Measurements from ENCODE around the gene EIF3B.
"Not testable (repeated sequence)": the region's sequence is repeated elsewhere in the genome, so short reads cannot be mapped to it uniquely, and the experiment has no call there.

The EIF3B gene

DNA sequence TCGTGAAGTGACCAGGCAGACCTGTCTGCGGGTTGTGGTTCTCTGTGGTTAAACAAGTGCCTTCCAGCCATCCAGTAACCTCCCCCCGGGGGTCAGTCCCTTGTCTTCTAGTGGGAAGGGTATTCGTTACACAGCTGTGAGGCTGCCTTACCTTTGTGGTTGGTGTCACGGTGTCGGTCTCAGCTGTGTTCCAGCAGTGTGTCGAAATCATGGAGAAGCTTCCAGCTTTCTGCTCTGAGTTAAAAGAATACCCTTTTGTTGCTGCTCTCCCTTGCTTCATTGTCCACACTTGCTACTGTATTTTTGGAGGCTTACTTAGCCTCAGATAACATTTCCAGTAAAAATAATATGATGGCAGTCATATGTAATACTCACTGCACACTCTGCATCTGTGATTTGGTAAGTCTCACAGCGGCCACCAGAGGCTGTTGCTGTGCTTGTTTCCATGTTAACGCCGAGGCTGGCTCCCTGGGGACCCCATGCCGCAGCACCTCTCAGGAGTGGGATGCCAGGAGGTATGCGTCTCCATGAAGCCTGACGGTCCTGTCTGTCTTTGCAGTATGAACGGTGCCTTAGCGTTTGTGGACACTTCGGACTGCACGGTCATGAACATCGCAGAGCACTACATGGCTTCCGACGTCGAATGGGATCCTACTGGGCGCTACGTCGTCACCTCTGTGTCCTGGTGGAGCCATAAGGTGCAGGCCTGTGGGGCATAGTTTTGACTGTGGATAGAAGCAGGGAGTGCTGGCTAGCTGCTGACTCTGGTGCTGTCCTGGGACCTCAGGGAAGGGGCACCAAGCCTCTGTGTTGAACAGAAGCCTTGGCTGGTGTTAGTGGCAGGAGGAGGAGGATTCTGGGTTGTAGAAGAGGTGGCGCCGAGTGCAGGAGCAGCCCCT lies 20.5 kb downstream of the EIF3B start:
- DNase-seq (ENCODE audit: extremely low spot score, insufficient read length, low read depth) (no peak), FAIRE-seq (no peak)

DNA sequence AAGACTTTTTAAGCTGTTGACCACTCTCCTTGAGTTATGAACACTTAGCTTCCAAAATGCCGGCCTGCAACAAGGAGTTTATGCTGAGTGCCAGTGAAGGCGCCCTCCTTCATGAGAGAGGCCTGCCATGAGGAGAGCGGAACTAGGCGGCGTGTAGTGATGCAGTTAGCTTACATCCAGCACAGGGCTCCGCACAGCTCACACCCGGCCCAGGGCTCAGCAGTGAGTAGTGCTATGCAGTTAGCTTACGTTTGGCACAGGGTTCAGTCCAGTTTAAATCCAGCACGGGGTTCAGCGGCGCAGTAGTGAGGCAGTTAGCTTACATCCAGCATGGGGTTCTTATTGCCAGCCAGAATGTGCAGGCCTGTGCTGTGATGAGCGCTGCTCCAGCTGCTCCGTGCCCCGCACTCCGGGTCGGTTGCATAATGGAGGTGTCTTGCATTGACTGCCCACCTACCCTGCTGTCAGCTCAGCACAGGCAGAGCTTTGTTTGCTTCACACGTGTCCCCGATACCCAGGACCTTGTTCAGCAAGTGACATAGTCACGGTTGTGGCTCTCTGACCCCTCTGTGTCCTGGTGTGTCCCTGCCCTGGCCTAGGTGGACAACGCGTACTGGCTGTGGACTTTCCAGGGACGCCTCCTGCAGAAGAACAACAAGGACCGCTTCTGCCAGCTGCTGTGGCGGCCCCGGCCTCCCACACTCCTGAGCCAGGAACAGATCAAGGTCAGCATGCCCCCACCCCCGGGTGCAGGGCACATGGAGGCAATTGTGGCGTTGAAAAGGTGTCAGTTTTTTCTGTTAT lies 21.9 kb downstream of the EIF3B start:
- DNase-seq (ENCODE audit: extremely low spot score, insufficient read length, low read depth) (no peak), FAIRE-seq (no peak)

- FAIRE-seq: not testable (repeated sequence)
These were observed 22.9 kb downstream of the EIF3B start for GRCh38 chr7:2377492-2377891.

GRCh38 chr7:2378125-2378524 lies 23.5 kb downstream of the EIF3B start:
- not testable (repeated sequence) for FAIRE-seq; DNase-seq (ENCODE audit: extremely low spot score, insufficient read length, low read depth)

More at GRCh38 chr7:2377492-2377891, 22.9 kb downstream of the EIF3B start:
- DNase-seq (ENCODE audit: extremely low spot score, insufficient read length, low read depth): not testable (repeated sequence)

DNA sequence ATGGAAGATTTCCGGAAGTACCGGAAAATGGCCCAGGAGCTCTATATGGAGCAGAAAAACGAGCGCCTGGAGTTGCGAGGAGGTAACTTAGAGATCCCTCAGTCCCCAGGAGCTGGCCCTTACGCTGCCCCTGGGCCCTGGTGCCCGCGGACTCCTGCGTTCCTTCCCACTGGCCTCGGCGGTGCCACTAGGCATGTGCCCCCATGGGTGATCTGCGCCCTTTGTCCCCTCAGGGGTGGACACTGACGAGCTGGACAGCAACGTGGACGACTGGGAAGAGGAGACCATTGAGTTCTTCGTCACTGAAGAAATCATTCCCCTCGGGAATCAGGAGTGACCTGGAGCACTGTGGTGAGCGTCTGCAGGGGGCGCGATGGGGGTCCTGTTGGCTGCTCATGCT lies 24.5 kb downstream of the EIF3B start:
- DNase-seq (ENCODE audit: extremely low spot score, insufficient read length, low read depth) (no peak), FAIRE-seq (no peak)

DNA sequence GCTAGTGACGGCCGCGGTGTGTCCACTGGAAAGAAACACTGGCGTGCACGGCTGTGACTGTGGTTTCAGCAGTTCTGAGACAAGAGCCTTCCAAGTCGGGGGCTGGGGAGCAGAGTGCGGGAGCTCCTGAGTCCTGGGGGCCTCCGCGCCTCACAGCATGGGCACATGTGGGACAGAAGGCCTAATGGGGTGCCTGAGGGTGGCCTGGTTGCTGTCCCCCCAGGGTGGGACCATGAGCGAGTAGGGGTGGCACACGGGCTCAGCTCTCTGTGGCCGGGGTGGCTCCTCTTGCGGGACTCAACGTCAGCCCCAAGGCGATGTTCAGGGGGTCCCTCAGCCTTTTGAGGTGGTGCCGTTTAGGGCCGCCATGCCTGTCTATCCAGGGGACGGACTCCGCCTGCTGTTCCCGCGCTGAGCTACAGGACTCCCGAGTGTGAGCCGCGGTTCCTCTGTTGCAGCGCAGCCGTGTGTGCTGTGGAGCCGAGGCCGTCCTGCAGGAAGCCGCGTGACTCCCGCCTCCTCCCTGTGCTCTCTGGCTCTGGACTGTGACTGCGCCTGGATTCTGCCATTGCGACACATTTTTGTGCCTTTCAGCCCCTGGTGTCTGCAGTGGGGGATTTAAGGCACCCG lies 25.3 kb downstream of the EIF3B start:
- DNase-seq (ENCODE audit: extremely low spot score, insufficient read length, low read depth) (no peak), FAIRE-seq (no peak)

DNA sequence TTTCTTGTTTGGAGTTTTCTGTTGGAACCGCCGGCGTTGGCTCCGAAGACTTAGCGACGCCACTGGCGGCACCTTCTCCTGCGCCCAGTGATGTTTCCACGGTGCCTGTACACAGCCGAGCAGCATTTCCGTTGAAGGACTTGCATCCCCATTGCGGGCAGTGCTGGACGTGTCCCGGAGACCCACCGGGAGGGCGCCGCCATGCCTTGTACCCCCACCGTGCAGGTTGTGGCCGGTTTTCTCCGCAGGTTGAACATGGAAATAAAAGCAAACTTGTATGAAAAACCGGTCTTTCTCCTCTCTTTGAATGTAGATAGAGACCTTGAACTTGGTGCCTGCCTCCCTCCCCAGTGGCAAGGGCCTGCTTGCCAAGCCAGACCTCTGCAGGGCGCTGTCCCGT lies 25.8 kb downstream of the EIF3B start:
- no peak for DNase-seq (ENCODE audit: extremely low spot score, insufficient read length, low read depth)
- no peak for FAIRE-seq

- FAIRE-seq: no peak
- no peak for DNase-seq (ENCODE audit: extremely low spot score, insufficient read length, low read depth)
These were observed 26.6 kb downstream of the EIF3B start for GRCh38 chr7:2381227-2381626.

DNA sequence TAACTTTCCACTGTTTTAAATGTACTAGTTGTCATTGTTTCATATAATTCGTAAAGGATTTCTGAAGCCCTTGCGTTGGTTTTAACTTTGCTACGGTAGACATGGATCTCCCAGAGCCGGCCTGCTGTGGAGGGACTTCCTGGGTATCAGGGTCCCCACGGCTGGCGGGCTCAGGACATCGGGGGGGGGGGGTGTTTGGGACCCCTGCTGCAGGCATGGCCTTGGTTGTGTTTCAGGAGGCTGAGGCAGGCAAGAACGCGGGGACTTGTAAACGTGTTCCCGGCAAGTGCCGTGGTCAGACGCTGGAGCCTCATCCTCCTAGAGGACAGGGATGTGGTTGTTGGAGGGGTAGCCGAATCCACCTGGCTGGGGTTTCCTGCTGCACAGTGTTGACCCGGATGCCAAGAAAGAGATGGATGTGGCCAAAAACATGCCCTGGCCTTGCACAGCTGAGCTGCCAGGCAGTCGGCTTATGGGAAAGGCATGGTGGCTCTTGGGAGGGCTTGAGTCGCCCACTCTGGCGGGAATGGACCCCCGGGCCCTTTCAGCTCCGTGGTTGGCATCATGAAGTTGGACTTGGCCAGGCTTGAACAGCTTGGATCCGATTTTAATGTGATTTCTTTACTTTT lies 27.4 kb downstream of the EIF3B start:
- no peak for FAIRE-seq
- DNase-seq (ENCODE audit: extremely low spot score, insufficient read length, low read depth): no peak

- DNase-seq (ENCODE audit: extremely low spot score, insufficient read length, low read depth) (no peak), FAIRE-seq (no peak)
These were observed 29.1 kb downstream of the EIF3B start for GRCh38 chr7:2383543-2384274.

- DNase-seq (ENCODE audit: extremely low spot score, insufficient read length, low read depth) (no peak), FAIRE-seq (no peak)
These were observed 30.0 kb downstream of the EIF3B start for GRCh38 chr7:2384354-2385243.

DNA sequence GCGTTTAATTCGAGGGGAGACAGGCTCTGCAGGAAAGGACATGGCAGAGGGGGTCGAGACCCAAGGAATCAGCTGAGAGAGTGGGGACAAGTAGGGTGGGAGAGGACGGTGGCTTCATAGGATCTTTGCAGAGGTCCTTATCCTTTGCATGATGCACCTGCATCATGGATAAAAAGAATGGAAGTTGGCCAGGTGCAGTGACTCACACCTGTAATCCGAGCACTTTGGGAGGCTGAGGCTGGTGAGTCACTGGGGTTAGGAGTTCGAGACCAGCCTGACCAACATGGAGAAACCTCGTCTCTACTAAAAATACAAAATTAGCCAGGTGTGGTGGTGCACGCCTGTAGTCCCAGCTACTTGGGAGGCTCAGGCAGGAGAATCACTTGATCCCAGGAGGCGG lies 31.5 kb downstream of the EIF3B start:
- FAIRE-seq: not testable (repeated sequence)

DNA sequence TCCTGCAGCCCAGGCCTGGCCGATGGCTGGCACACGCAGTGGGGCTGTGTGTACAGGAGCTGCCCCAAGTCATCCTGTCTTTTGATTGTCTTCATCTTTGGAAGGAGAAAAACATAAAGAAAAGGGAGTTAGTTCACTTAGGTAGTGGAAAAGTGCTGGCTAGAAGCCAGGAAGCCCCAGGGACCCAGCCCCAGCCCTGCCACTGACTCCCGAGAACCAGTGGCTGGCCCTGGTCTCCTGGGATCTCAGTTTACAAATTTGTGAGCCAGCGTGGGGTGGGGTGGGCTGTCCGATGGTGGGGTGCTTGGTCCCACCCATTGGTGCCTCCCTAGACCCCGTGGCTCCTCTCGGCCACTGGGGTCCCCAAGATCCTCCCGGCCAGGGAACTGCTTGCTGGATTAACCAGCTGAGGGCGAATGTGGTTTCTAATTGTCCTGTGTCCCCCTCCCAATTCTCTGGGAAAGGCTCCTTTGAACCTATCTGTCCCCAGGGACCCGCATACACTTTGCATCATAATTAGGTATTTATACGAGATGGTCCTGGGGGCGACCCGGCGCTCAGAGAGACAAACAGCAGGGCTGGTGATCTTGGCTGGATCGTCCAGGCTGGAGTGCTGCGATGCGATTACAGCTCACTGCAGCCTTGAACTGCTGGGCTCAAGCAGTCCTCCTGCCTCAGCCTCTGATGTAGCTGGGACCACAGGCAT lies 32.5 kb downstream of the EIF3B start:
- no peak for DNase-seq (ENCODE audit: extremely low spot score, insufficient read length, low read depth)
- no peak for FAIRE-seq

More for the DNA sequence above, 31.5 kb downstream of the EIF3B start:
- DNase-seq (ENCODE audit: extremely low spot score, insufficient read length, low read depth): not testable (repeated sequence)

DNA sequence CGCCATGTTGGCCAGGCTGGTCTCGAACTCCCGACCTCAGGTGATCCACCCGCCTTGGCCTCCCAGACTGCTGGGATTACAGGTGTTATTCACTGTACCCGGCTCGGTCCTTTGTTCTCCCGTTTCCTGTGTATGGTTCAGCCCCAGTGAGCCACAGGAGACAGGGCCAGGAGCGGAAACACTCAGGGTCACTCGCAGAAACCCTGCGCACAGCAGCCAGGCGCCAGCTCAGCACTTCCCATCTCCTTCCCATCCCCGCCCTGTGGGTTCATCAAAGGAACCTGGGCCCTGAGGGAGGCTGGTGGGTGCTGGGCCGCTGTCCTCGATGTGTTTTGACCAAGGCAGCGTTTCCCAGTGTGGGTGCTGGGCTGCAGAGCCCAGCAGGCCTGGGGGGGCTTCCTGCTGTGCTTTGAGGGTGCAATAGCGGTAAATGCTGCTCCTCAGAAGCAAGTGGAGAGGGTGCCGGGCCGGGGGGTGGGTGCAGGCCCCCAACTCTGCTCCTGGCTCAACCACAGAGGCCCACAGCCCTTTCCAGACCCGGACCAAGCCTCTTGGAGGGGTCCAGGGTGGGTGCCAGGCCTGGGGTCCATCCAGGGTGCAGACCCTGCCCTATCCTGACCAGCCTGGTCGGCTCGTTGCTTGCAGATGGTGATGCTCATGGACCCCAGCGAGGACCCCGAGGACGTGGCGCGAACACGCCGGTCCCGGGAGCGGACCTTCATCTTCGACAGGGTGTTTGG lies 33.4 kb downstream of the EIF3B start:
- no peak for DNase-seq (ENCODE audit: extremely low spot score, insufficient read length, low read depth)
- no peak for FAIRE-seq

- FAIRE-seq (no peak), DNase-seq (ENCODE audit: extremely low spot score, insufficient read length, low read depth) (no peak)
These were observed 34.0 kb downstream of the EIF3B start for GRCh38 chr7:2388637-2388954.

DNA sequence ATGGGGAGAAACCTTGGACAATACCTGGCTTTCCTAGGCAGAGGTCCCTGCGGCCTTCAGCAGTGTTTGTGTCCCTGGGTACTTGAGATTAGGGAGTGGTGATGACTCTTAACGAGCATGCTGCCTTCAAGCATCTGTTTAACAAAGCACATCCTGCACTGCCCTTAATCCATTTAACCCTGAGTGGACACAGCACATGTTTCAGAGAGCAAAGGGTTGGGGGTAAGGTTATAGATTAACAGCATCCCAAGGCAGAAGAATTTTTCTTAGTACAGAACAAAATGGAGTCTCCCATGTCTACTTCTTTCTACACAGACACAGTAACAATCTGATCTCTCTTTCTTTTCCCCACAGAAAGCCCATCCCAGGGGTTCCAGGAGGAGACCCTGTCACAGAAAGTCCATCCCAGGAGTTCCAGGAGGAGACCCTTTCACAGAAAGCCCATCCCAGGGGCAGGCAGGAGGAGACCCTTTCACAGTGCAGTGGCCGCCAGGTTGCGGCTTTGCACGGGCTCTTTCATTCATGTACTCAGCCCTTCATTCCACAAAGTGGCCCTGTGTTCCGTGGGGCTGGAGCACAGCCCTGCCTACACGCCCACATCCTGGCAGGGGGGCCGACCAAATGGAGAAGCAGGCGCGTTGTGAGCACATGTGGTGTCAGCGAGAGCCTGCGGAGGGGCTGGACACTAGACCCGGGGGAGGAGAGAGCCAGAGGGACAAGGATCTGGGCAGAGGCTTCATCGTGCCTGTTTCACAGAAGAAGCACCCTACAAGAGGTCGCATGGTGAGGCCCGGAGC lies 35.6 kb downstream of the EIF3B start:
- FAIRE-seq; DNase-seq (ENCODE audit: extremely low spot score, insufficient read length, low read depth): not testable (repeated sequence)

- DNase-seq (ENCODE audit: extremely low spot score, insufficient read length, low read depth): no peak
- no peak for FAIRE-seq
These were observed 39.1 kb downstream of the EIF3B start for GRCh38 chr7:2393706-2394105.

Measured in GM18507 (cell line).